ENCODE results near the gene REPIN1.
A peak's percentile ranks its signal among the peaks of the same experiment; 100 is the strongest.

The REPIN1 gene

DNA sequence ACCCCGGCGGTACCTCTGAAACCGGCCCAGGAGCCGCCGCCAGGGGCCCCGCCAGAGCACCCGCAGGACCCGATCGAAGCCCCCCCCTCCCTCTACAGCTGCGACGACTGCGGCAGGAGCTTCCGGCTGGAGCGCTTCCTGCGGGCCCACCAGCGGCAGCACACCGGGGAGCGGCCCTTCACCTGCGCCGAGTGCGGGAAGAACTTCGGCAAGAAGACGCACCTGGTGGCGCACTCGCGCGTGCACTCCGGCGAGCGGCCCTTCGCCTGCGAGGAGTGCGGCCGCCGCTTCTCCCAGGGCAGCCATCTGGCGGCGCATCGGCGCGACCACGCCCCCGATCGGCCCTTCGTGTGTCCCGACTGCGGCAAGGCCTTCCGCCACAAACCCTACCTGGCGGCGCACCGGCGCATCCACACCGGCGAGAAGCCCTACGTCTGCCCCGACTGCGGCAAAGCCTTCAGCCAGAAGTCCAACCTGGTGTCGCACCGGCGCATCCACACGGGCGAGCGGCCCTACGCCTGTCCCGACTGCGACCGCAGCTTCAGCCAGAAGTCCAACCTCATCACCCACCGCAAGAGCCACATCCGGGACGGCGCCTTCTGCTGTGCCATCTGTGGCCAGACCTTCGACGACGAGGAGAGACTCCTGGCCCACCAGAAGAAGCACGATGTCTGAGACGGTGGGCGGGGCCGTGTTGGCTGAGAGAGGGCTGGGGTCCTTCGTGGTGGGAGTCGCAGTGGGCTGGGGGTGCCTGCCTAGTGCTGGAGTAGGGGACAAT is 3.8 kb downstream of the REPIN1 start:
- no peaks in the 10 kb centered on the region for H3K27me3 ChIP-seq (replicated peaks; ENCODE audit: control insufficient read depth, insufficient read depth, low read length)
- peaks cover 27% of the 10 kb centered on the region for H3K36me3 ChIP-seq (ENCODE audit: control insufficient read depth, insufficient read depth, low read length)
- H3K4me3 ChIP-seq (replicated peaks; ENCODE audit: low read depth, low read length), result no peak overlapping the region
- TF ChIP-seq, protein P1, sequence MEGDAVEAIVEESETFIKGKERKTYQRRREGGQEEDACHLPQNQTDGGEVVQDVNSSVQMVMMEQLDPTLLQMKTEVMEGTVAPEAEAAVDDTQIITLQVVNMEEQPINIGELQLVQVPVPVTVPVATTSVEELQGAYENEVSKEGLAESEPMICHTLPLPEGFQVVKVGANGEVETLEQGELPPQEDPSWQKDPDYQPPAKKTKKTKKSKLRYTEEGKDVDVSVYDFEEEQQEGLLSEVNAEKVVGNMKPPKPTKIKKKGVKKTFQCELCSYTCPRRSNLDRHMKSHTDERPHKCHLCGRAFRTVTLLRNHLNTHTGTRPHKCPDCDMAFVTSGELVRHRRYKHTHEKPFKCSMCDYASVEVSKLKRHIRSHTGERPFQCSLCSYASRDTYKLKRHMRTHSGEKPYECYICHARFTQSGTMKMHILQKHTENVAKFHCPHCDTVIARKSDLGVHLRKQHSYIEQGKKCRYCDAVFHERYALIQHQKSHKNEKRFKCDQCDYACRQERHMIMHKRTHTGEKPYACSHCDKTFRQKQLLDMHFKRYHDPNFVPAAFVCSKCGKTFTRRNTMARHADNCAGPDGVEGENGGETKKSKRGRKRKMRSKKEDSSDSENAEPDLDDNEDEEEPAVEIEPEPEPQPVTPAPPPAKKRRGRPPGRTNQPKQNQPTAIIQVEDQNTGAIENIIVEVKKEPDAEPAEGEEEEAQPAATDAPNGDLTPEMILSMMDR (IDR thresholded peaks at IDR 0.05; ENCODE audit: insufficient read depth, low read length, poor library complexity, severe bottlenecking), result no peak
- DNase-seq (ENCODE audit: extremely low read depth, insufficient read length), result no peak

DNA sequence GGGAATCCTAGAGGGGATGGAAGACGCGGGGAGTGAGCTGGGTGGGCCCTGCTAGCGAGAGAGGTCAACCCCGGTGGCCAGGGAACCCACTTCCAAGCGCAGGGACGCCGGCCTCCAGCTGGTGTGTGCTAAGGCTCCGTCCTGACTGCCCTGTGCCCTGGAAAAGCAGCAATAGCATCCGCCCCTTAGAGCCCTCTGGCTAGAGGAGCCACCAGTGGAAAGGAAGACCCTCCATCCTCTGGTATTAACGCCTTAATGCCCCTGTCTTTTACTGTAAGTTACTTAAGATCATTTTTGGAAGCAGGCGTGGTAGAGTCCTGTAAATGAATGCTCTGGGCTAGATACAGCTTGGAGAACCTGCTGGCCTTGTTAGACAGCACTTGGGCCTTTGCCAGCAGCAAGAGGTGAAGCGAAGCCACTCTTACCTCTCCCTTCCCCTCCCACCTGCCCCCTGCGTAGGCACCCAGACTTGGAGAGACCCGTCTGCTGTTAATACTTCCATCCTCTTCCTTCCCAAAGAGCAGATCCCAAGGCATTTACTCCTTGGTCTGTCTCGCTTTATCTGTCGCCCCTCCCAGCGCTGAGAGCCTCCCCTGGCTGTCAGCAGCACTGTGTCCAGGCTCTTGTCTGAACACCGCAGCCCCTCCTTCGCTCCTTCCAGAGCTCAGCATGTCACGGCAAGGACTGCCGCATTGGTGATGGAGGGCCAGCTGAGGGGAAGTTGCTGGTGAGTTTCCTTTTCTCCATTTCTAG is 4.6 kb downstream of the REPIN1 start:
- TF ChIP-seq, protein P1 (IDR thresholded peaks at IDR 0.05; ENCODE audit: insufficient read depth, low read length, poor library complexity, severe bottlenecking), result no peak

DNA sequence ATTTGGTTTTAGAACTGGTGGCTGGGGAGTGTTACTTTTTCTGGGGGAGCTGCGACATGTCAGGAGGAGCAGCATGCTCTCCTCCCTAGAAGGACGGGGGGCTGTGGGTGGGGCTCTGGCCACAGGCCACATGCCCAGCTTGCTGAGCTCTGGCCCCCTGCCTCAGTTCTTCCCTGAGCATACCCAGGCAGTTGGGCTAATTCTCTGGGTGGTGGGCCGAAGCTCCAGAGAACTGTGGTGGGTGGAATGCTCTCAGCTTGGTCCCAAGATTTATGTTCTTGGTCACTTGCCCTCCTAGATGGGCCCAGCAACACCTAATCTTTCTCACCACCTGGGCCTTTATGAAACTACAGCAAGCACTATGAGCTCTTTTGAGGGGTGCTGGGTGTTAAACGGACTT is 5.4 kb downstream of the REPIN1 start:
- no peak overlapping the region for H3K4me3 ChIP-seq (replicated peaks; ENCODE audit: low read depth, low read length)
- no peak for DNase-seq (ENCODE audit: extremely low read depth, insufficient read length)
- peaks cover 27% of the 10 kb centered on the region for H3K36me3 ChIP-seq (ENCODE audit: control insufficient read depth, insufficient read depth, low read length)
- H3K27me3 ChIP-seq (replicated peaks; ENCODE audit: control insufficient read depth, insufficient read depth, low read length), result no peaks in the 10 kb centered on the region
- TF ChIP-seq, protein P1 (IDR thresholded peaks at IDR 0.05; ENCODE audit: insufficient read depth, low read length, poor library complexity, severe bottlenecking), result no peak

More for the DNA sequence above, 4.6 kb downstream of the REPIN1 start:
- DNase-seq (ENCODE audit: extremely low read depth, insufficient read length), result no peak
- Histone ChIP-seq H3K27me3 (replicated peaks; ENCODE audit: control insufficient read depth, insufficient read depth, low read length) (no peaks in the 10 kb centered on the region), H3K36me3 (ENCODE audit: control insufficient read depth, insufficient read depth, low read length) (peaks cover 27% of the 10 kb centered on the region), H3K4me3 (replicated peaks; ENCODE audit: low read depth, low read length) (no peak overlapping the region)

DNA sequence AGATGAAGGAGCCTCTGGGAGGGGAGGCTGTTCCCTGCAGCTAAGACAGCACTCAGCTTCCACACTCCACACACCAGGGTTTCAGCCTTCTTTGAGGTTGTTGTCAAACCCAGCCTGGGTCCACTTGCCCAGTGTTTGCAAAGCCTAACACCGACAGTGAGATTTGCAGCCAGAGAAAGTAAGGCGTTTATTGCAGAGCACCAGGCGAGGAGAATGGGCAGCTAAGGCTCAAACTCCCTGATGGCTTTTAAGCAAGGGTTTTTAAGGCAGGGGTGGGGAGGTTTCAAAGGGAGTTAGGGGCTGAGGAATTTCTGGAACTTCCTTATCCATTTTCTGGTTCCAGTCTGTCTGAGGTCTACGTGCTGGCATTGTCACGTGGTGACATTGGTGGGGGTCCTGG is 5.8 kb downstream of the REPIN1 start:
- H3K27me3 ChIP-seq (replicated peaks; ENCODE audit: control insufficient read depth, insufficient read depth, low read length), result no peaks in the 10 kb centered on the region
- no peak overlapping the region for H3K4me3 ChIP-seq (replicated peaks; ENCODE audit: low read depth, low read length)
- TF ChIP-seq, protein P1 (IDR thresholded peaks at IDR 0.05; ENCODE audit: insufficient read depth, low read length, poor library complexity, severe bottlenecking), result no peak
- H3K36me3 ChIP-seq (ENCODE audit: control insufficient read depth, insufficient read depth, low read length), result peaks cover 27% of the 10 kb centered on the region
- DNase-seq (ENCODE audit: extremely low read depth, insufficient read length), result no peak

DNA sequence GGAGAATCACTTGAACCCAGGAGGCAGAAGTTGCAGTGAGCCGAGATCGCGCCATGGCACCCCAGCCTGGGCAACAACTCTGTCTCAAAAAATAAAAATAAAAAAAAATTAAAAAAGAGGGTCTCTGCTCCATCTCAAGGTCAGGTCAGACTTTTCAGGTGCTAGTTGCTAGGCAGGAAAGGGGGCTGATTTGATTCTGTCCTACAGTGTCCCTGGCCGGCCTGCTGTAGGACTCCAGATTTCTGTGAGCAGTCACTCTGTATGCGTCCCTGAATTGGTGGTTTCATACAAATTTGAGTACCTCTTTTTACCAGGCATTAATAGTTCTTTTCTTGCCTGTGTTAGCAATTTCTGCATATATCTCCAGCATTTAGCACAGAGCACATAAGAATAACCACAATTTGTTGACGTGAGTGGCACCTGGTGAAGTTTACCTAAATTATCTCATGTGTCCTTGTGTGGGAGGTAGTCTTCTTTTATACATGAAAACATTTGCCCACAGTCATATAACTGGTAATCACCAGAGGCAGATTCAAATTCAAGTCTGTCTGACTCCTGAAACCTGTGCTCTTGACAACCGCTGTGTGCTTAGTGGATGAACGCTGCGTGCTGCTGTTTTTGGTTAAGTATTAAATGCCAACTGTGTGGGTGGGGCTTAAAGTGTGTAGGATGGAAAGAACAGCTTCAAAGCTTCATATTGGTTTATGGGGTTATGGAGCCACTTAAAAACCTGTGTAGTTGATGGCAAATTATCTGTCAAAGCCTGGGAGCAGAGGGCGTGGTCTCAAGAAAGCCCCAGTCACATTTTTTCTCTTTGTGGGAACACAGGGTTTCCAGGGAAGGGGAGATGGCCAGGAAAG is 7.3 kb downstream of the REPIN1 start:
- TF ChIP-seq, protein P1 (IDR thresholded peaks at IDR 0.05; ENCODE audit: insufficient read depth, low read length, poor library complexity, severe bottlenecking), result no peak
- DNase-seq (ENCODE audit: extremely low read depth, insufficient read length), result peak; percentile 59
- Histone ChIP-seq H3K36me3 (ENCODE audit: control insufficient read depth, insufficient read depth, low read length) (peaks cover 27% of the 10 kb centered on the region), H3K27me3 (replicated peaks; ENCODE audit: control insufficient read depth, insufficient read depth, low read length) (no peaks in the 10 kb centered on the region), H3K4me3 (replicated peaks; ENCODE audit: low read depth, low read length) (no peak overlapping the region)

All from GM06990 (cell line).